GM23338 (cell line): Measurements from ENCODE around the gene PPP1R27. TPM values are rescaled to one million over a fixed set of nuclear protein-coding genes. Genes with fewer than 3 reads are reported as not detected.
A peak's percentile ranks its signal among the peaks of the same experiment; 100 is the strongest.

Source experiments
- ATAC-seq: fragments of 200-7000 bp; cut with Tn5 transposase; 3 replicates; pipeline ENCODE4 v1.9.1; 2020
- DNase-seq: peaks from one replicate; pipeline ENCODE4 v3.0.0-alpha.2; 2015; ENCODE audit warnings: low spot score
- H2AFZ ChIP-seq: fragments of 200-600 bp; sonication (generic); 2 replicates; pipeline ENCODE4 v1.8.0; 2016; ENCODE audit warnings: antibody characterized with exemption, mild to moderate bottlenecking, moderate library complexity
- H3F3A ChIP-seq: fragments of 200-600 bp; sonication (generic); replicated peaks from 2 replicates; pipeline ENCODE4 v1.8.0; 2017; ENCODE audit warnings: antibody characterized with exemption, mixed run types, low read depth
- H3K27ac ChIP-seq: fragments of 200-600 bp; sonication (generic); 2 replicates; pipeline ENCODE4 v1.6.1; 2016; ENCODE audit warnings: low read depth
- H3K27me3 ChIP-seq: fragments of 200-600 bp; sonication (generic); 2 replicates; pipeline ENCODE4 v1.8.0; 2016; ENCODE audit warnings: mild to moderate bottlenecking, mixed run types, moderate library complexity; ENCODE audit not compliant: insufficient read depth
- H3K36me3 ChIP-seq: fragments of 200-600 bp; sonication (generic); 2 replicates; pipeline ENCODE4 v1.8.0; 2016; ENCODE audit warnings: mild to moderate bottlenecking; ENCODE audit not compliant: insufficient read depth
- H3K4me1 ChIP-seq: fragments of 200-600 bp; sonication (generic); 2 replicates; pipeline ENCODE4 v1.8.0; 2016; ENCODE audit warnings: mild to moderate bottlenecking, moderate library complexity; ENCODE audit not compliant: insufficient read depth
- H3K4me2 ChIP-seq: fragments of 200-600 bp; sonication (generic); 2 replicates; pipeline ENCODE4 v1.7.1; 2017; ENCODE audit warnings: mixed run types
- H3K4me3 ChIP-seq: fragments of 200-600 bp; sonication (generic); 2 replicates; pipeline ENCODE4 v1.6.1; 2016; ENCODE audit warnings: mixed run types
- H3K79me2 ChIP-seq: fragments of 200-600 bp; sonication (generic); replicated peaks from 2 replicates; pipeline ENCODE4 v1.8.0; 2017; ENCODE audit warnings: mild to moderate bottlenecking; ENCODE audit not compliant: insufficient read depth
- H3K9me2 ChIP-seq: fragments of 200-600 bp; sonication (generic); 2 replicates; pipeline ENCODE4 v1.8.0; 2017; ENCODE audit not compliant: insufficient read depth
- H4K20me1 ChIP-seq: fragments of 200-600 bp; sonication (generic); replicated peaks from 2 replicates; pipeline ENCODE4 v1.8.0; 2017; ENCODE audit warnings: mild to moderate bottlenecking; ENCODE audit not compliant: insufficient read depth
- H3K27ac Mint-ChIP-seq: 2 replicates; pipeline ENCODE4 v1.8.0; 2020; ENCODE audit warnings: inconsistent platforms, mild to moderate bottlenecking, moderate library complexity, mixed read lengths
- H3K27me3 Mint-ChIP-seq: 3 replicates; pipeline ENCODE4 v1.8.0; 2022; ENCODE audit warnings: low read depth, mild to moderate bottlenecking, moderate library complexity, mixed read lengths, inconsistent platforms; ENCODE audit not compliant: insufficient read depth, poor library complexity
- H3K36me3 Mint-ChIP-seq: 3 replicates; pipeline ENCODE4 v1.8.0; 2021; ENCODE audit warnings: low read depth, mild to moderate bottlenecking, inconsistent platforms, moderate library complexity, mixed read lengths
- H3K4me1 Mint-ChIP-seq: 3 replicates; pipeline ENCODE4 v1.8.0; 2020; ENCODE audit warnings: mild to moderate bottlenecking, inconsistent platforms, mixed read lengths
- H3K4me3 Mint-ChIP-seq: 3 replicates; pipeline ENCODE4 v1.8.0; 2021; ENCODE audit warnings: moderate library complexity, mild to moderate bottlenecking, inconsistent platforms, mixed read lengths
- H3K9me3 Mint-ChIP-seq: 3 replicates; pipeline ENCODE4 v1.8.0; 2020; ENCODE audit warnings: moderate library complexity, mild to moderate bottlenecking, inconsistent platforms, mixed read lengths
- CTCF ChIP-seq, 2 experiments: fragments of 200-600 bp in 1 of 2; sonication (generic) in 1 of 2; conservative IDR thresholded peaks; 2 replicates each; pipeline versions ENCODE4 v1.5.1 to v1.6.1; 2016 to 2017; ENCODE audit warnings: antibody characterized with exemption in 2 of 2, low read depth in 2 of 2, mild to moderate bottlenecking in 2 of 2, moderate library complexity in 1 of 2
- EZH2phosphoT487 ChIP-seq: fragments of 200-600 bp; sonication (generic); IDR thresholded peaks from one replicate; pipeline ENCODE4 v1.8.1; 2018; ENCODE audit warnings: antibody characterized with exemption; ENCODE audit not compliant: unreplicated experiment
- JUNB ChIP-seq: IDR thresholded peaks from one replicate; pipeline ENCODE4 v1.6.1; 2016; ENCODE audit warnings: antibody characterized with exemption; ENCODE audit not compliant: unreplicated experiment
- NANOG ChIP-seq: IDR thresholded peaks from 2 replicates; pipeline ENCODE4 v1.6.1; 2016; ENCODE audit warnings: antibody characterized with exemption, borderline replicate concordance
- STAT1 ChIP-seq: IDR thresholded peaks from one replicate; pipeline ENCODE4 v1.6.1; 2016; ENCODE audit warnings: antibody characterized with exemption; ENCODE audit not compliant: unreplicated experiment
- ZNF114 ChIP-seq: fragments of 250-450 bp; sonication (Bioruptor Pico); IDR thresholded peaks from 2 replicates; pipeline ENCODE4 v1.5.0; 2020; ENCODE audit warnings: mild to moderate bottlenecking, moderate library complexity
- polyA plus RNA-seq: library from polyadenylated mRNA; unstranded; fragments of >200 nt; fragmentation: Nextera tagmentation; extraction: Ambion mirVana; gene quantifications from 2 replicates; pipeline ENCODE4 v1.2.1, GENCODE V29; 2016
- total RNA-seq: library from RNA; depleted of rRNA; stranded (reverse); fragments of >200 nt; shearing (Covaris generic); gene quantifications from 2 replicates; pipeline ENCODE4 v1.2.3, GENCODE V29; 2014
- TF ChIP-seq, protein P1 (sequence below): fragments of 250-450 bp; sonication (Bioruptor Pico); IDR thresholded peaks from 2 replicates; pipeline ENCODE4 v1.5.0; 2020; ENCODE audit warnings: mild to moderate bottlenecking, moderate library complexity
- TF ChIP-seq, protein P2 (sequence below): IDR thresholded peaks from 2 replicates; pipeline ENCODE4 v1.6.1; 2016; ENCODE audit warnings: antibody characterized with exemption

PPP1R27 gene
- total and polyA plus RNA-seq, 2 experiments from 2014 or later: 0.65 TPM; not detected in 1

DNA sequence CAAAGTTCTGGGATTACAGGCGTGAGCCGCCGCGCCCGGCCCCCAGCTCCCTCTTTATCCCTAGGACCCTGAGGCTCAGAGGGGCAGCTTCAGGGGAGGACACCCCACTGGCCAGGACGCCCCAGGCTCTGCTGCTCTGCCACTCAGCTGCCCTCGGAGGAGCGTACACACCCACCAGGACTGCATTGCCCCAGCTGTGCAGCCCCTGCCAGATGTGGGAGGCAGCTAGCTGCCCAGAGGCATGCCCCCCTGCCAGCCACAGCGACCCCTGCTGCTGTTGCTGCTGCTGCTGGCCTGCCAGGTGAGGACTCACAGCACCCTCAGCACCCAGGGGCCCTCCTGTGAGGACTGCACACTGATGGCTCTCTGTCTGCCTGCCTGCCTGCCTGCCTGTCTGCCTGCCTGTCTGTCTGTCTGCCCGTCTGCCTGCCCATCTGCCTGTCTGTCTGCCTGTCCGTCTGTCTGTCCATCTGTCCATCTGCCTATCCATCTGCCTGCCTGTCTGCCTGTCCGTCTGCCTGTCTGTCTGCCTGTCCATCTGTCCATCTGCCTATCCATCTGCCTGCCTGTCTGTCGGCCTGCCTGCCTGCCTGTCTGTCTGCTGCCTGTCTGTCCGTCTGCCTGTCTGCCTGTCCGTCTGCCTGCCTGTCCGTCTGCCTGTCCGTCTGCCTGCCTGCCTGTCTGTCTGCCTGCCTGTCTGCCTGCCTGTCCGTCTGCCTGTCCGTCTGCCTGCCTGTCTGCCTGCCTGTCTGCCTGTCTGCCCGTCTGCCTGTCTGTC is 25.9 kb downstream of the PPP1R27 start:
- Histone ChIP-seq H2AFZ (no peak overlapping the region), H3K9me2 (no peaks in the 10 kb centered on the region), H3K4me3 (no peak overlapping the region), H3F3A (no peaks in the 10 kb centered on the region), H3K27me3 (peaks cover 26% of the 10 kb centered on the region), H3K79me2 (no peaks in the 10 kb centered on the region), H3K36me3 (no peaks in the 10 kb centered on the region), H3K27ac (no peak overlapping the region), H3K4me1 (no peaks in the 10 kb centered on the region; the same call in 1 of the 2 replicates), H3K4me2 (no peak overlapping the region), H4K20me1 (no peaks in the 10 kb centered on the region)
- Mint-ChIP-seq H3K36me3 (no peaks in the 10 kb centered on the region; the same call in 2 of the 3 replicates), H3K4me1 (no peaks in the 10 kb centered on the region), H3K4me3 (no peak overlapping the region), H3K9me3 (peaks cover 4% of the 10 kb centered on the region), H3K27ac (no peak overlapping the region; the same call in 1 of the 2 replicates), H3K27me3 (peaks cover 36% of the 10 kb centered on the region)
- no peak for DNase-seq
- no peak for ATAC-seq
- TF ChIP-seq CTCF (conservative IDR thresholded peaks at IDR 0.05; ENCODE audit: low read depth in 2 of 2): peak in 1 of 2 experiments; percentile 35; a peak in 2 of 4 replicates
- no peak for TF ChIP-seq JUNB
- TF ChIP-seq NANOG: no peak

- no peaks in the 10 kb centered on the region; the same call in 2 of the 3 replicates for H3K36me3 Mint-ChIP-seq
- H3K27me3 ChIP-seq: peaks cover 37% of the 10 kb centered on the region
Observed at GRCh38 chr17:81807839-81808238, 27.0 kb downstream of the PPP1R27 start.

More at GRCh38 chr17:81807839-81808238, 27.0 kb downstream of the PPP1R27 start:
- ATAC-seq: no peak
- TF ChIP-seq, protein P1, sequence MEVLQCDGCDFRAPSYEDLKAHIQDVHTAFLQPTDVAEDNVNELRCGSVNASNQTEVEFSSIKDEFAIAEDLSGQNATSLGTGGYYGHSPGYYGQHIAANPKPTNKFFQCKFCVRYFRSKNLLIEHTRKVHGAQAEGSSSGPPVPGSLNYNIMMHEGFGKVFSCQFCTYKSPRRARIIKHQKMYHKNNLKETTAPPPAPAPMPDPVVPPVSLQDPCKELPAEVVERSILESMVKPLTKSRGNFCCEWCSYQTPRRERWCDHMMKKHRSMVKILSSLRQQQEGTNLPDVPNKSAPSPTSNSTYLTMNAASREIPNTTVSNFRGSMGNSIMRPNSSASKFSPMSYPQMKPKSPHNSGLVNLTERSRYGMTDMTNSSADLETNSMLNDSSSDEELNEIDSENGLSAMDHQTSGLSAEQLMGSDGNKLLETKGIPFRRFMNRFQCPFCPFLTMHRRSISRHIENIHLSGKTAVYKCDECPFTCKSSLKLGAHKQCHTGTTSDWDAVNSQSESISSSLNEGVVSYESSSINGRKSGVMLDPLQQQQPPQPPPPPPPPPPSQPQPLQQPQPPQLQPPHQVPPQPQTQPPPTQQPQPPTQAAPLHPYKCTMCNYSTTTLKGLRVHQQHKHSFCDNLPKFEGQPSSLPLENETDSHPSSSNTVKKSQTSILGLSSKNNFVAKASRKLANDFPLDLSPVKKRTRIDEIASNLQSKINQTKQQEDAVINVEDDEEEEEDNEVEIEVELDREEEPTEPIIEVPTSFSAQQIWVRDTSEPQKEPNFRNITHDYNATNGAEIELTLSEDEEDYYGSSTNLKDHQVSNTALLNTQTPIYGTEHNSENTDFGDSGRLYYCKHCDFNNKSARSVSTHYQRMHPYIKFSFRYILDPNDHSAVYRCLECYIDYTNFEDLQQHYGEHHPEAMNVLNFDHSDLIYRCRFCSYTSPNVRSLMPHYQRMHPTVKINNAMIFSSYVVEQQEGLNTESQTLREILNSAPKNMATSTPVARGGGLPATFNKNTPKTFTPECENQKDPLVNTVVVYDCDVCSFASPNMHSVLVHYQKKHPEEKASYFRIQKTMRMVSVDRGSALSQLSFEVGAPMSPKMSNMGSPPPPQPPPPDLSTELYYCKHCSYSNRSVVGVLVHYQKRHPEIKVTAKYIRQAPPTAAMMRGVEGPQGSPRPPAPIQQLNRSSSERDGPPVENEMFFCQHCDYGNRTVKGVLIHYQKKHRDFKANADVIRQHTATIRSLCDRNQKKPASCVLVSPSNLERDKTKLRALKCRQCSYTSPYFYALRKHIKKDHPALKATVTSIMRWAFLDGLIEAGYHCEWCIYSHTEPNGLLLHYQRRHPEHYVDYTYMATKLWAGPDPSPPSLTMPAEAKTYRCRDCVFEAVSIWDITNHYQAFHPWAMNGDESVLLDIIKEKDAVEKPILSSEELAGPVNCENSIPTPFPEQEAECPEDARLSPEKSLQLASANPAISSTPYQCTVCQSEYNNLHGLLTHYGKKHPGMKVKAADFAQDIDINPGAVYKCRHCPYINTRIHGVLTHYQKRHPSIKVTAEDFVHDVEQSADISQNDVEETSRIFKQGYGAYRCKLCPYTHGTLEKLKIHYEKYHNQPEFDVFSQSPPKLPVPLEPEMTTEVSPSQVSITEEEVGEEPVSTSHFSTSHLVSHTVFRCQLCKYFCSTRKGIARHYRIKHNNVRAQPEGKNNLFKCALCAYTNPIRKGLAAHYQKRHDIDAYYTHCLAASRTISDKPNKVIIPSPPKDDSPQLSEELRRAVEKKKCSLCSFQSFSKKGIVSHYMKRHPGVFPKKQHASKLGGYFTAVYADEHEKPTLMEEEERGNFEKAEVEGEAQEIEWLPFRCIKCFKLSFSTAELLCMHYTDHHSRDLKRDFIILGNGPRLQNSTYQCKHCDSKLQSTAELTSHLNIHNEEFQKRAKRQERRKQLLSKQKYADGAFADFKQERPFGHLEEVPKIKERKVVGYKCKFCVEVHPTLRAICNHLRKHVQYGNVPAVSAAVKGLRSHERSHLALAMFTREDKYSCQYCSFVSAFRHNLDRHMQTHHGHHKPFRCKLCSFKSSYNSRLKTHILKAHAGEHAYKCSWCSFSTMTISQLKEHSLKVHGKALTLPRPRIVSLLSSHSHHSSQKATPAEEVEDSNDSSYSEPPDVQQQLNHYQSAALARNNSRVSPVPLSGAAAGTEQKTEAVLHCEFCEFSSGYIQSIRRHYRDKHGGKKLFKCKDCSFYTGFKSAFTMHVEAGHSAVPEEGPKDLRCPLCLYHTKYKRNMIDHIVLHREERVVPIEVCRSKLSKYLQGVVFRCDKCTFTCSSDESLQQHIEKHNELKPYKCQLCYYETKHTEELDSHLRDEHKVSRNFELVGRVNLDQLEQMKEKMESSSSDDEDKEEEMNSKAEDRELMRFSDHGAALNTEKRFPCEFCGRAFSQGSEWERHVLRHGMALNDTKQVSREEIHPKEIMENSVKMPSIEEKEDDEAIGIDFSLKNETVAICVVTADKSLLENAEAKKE (CRISPR knock-in tag): no peak
- TF ChIP-seq ZNF114: no peak
- TF ChIP-seq NANOG: no peak
- no peak for TF ChIP-seq STAT1
- TF ChIP-seq, protein P2, sequence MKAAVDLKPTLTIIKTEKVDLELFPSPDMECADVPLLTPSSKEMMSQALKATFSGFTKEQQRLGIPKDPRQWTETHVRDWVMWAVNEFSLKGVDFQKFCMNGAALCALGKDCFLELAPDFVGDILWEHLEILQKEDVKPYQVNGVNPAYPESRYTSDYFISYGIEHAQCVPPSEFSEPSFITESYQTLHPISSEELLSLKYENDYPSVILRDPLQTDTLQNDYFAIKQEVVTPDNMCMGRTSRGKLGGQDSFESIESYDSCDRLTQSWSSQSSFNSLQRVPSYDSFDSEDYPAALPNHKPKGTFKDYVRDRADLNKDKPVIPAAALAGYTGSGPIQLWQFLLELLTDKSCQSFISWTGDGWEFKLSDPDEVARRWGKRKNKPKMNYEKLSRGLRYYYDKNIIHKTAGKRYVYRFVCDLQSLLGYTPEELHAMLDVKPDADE: no peak
- TF ChIP-seq EZH2phosphoT487: no peak
- no peaks in the 10 kb centered on the region for H3F3A ChIP-seq
- H3K79me2 ChIP-seq: no peaks in the 10 kb centered on the region
- Mint-ChIP-seq H3K27me3 (peaks cover 44% of the 10 kb centered on the region), H3K27ac (no peak overlapping the region), H3K4me3 (no peak overlapping the region), H3K4me1 (no peaks in the 10 kb centered on the region), H3K9me3 (peaks cover 4% of the 10 kb centered on the region)
- no peak overlapping the region for H3K4me2 ChIP-seq
- H2AFZ ChIP-seq: no peak overlapping the region
- H3K36me3 ChIP-seq: no peaks in the 10 kb centered on the region
- no peaks in the 10 kb centered on the region; the same call in 1 of the 2 replicates for H3K4me1 ChIP-seq
- no peaks in the 10 kb centered on the region for H3K9me2 ChIP-seq
- no peaks in the 10 kb centered on the region for H4K20me1 ChIP-seq
- H3K27ac ChIP-seq: no peak overlapping the region
- no peak for DNase-seq
- H3K4me3 ChIP-seq: no peak overlapping the region
